Activated B cell treated with CpG ODN at 0.5 μM for 24 hours (primary cell): ENCODE data around the gene PADI6. TPM values are rescaled to one million over a fixed set of nuclear protein-coding genes. Genes with fewer than 3 reads are reported as not detected.
"Not testable (repeated sequence)": the region's sequence is repeated elsewhere in the genome, so short reads cannot be mapped to it uniquely, and the experiment has no call there.

ENCODE experiments used
- ATAC-seq: fragments of 200-7000 bp; cut with Tn5 transposase; one replicate; pipeline ENCODE4 v1.10.0; 2021; ENCODE audit warnings: low read depth, mild to moderate bottlenecking, moderate library complexity
- CTCF ChIA-PET: fragments of 350-600 bp; sonication (Branson Sonifier 250); formaldehyde crosslinking; loops from one replicate; lab custom pipeline; 2021; ENCODE audit warnings: antibody characterized with exemption; lab: Charles Lee
- POLR2A ChIA-PET: fragments of 350-600 bp; sonication (Branson Sonifier 250); formaldehyde crosslinking; loops from one replicate; lab custom pipeline; 2021; ENCODE audit warnings: antibody characterized with exemption; lab: Charles Lee
- DNase-seq: peaks from one replicate; pipeline ENCODE4 v3.0.0; 2022
- H3K27ac Mint-ChIP-seq: one replicate; pipeline ENCODE4 v1.8.0; 2020; ENCODE audit warnings: mixed read lengths
- H3K27me3 Mint-ChIP-seq: one replicate; pipeline ENCODE4 v1.8.0; 2021; ENCODE audit warnings: mixed read lengths
- H3K36me3 Mint-ChIP-seq: one replicate; pipeline ENCODE4 v1.8.0; 2021; ENCODE audit warnings: low read depth, mixed read lengths
- H3K4me1 Mint-ChIP-seq: one replicate; pipeline ENCODE4 v1.8.0; 2021; ENCODE audit warnings: mixed read lengths
- H3K4me3 Mint-ChIP-seq: one replicate; pipeline ENCODE4 v1.8.0; 2020; ENCODE audit warnings: mild to moderate bottlenecking, mixed read lengths
- H3K9me3 Mint-ChIP-seq: one replicate; pipeline ENCODE4 v1.8.0; 2020; ENCODE audit warnings: mixed read lengths
- CTCF ChIP-seq: fragments of 200-600 bp; IDR thresholded peaks from one replicate; pipeline ENCODE4 v1.8.0; 2022; ENCODE audit warnings: antibody characterized with exemption, mild to moderate bottlenecking
- intact Hi-C: fragments of 100-400 bp; cut with micrococcal nuclease; formaldehyde crosslinking; loops from one replicate; pipeline ENCODE4 v1.15.1; 2024
- total RNA-seq: library from RNA; stranded (reverse); gene quantifications from 2 replicates; pipeline ENCODE4 v1.2.3, GENCODE V29; 2022

Gene PADI6
- total RNA-seq, 1 donor from 2014 or later = not detected

GRCh38 chr1:17342014-17342441 lies 30.0 kb upstream of the PADI6 start:
- Mint-ChIP-seq H3K4me3 (no peak overlapping the region), H3K9me3 (peaks cover 6% of the 10 kb centered on the region), H3K27me3 (peaks cover 7% of the 10 kb centered on the region), H3K36me3 (no peaks in the 10 kb centered on the region), H3K4me1 (no peaks in the 10 kb centered on the region), H3K27ac (no peak overlapping the region)
- no peak for TF ChIP-seq CTCF
- POLR2A ChIA-PET = no interaction called here
- ATAC-seq = no peak
- no peak for DNase-seq
- CTCF ChIA-PET = no interaction called here
- intact Hi-C loops = no loop called here

DNA sequence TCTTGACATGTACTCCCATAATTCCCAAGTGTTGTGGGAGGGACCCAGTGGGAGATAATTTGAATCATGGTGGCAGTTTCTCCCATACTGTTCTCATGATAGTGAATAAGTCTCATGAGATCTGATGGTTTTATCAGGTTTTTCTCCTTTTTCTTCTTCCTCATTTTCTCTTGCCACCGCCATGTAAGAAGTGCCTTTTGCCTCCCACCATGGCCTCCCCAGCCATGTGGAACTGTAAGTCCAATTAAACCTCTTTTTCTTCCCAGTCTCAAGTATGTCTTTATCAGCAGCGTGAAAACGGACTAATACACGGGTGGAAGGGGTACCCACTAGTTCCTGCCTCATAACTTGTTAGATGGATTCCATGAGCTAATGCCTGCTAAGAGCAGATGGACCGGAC lies 26.5 kb upstream of the PADI6 start:
- H3K36me3 Mint-ChIP-seq, ATAC-seq, H3K9me3 Mint-ChIP-seq, H3K27ac Mint-ChIP-seq, H3K4me1 Mint-ChIP-seq, H3K27me3 Mint-ChIP-seq, H3K4me3 Mint-ChIP-seq, DNase-seq, intact Hi-C loops, POLR2A ChIA-PET, CTCF ChIA-PET: not testable (repeated sequence)

GRCh38 chr1:17346046-17346789 lies 25.8 kb upstream of the PADI6 start:
- intact Hi-C loops = no loop called here
- Mint-ChIP-seq H3K27ac (no peak overlapping the region), H3K4me3 (no peak overlapping the region), H3K9me3 (peaks cover 6% of the 10 kb centered on the region), H3K27me3 (peaks cover 5% of the 10 kb centered on the region), H3K4me1 (no peaks in the 10 kb centered on the region), H3K36me3 (no peaks in the 10 kb centered on the region)
- ATAC-seq (no peak), DNase-seq (no peak)
- ChIA-PET POLR2A (no interaction called here), CTCF (no interaction called here)
- TF ChIP-seq CTCF = no peak

GRCh38 chr1:17347769-17348592 lies 24.0 kb upstream of the PADI6 start:
- peaks cover 6% of the 10 kb centered on the region for H3K9me3 Mint-ChIP-seq
- ATAC-seq (no peak), DNase-seq (no peak)
- H3K27me3 Mint-ChIP-seq = peaks cover 13% of the 10 kb centered on the region
- no peaks in the 10 kb centered on the region for H3K4me1 Mint-ChIP-seq
- ChIA-PET CTCF (no interaction called here), POLR2A (no interaction called here)
- no peak overlapping the region for H3K27ac Mint-ChIP-seq
- no peak overlapping the region for H3K4me3 Mint-ChIP-seq
- intact Hi-C loops = no loop called here
- TF ChIP-seq CTCF = no peak
- H3K36me3 Mint-ChIP-seq = no peaks in the 10 kb centered on the region

- POLR2A ChIA-PET = no interaction called here
- CTCF ChIA-PET = no interaction called here
- H3K36me3 Mint-ChIP-seq = no peaks in the 10 kb centered on the region
- TF ChIP-seq CTCF = no peak
- no peak overlapping the region for H3K27ac Mint-ChIP-seq
- H3K4me3 Mint-ChIP-seq = no peak overlapping the region
- DNase-seq = no peak
- peak; percentile 54 for ATAC-seq
- intact Hi-C loops = no loop called here
- peaks cover 5% of the 10 kb centered on the region for H3K9me3 Mint-ChIP-seq
- H3K4me1 Mint-ChIP-seq = no peaks in the 10 kb centered on the region
- H3K27me3 Mint-ChIP-seq = peaks cover 13% of the 10 kb centered on the region
These were observed 23.3 kb upstream of the PADI6 start for GRCh38 chr1:17348593-17349234.
